ENCODE measurements around the gene ANAPC2.

DNA sequence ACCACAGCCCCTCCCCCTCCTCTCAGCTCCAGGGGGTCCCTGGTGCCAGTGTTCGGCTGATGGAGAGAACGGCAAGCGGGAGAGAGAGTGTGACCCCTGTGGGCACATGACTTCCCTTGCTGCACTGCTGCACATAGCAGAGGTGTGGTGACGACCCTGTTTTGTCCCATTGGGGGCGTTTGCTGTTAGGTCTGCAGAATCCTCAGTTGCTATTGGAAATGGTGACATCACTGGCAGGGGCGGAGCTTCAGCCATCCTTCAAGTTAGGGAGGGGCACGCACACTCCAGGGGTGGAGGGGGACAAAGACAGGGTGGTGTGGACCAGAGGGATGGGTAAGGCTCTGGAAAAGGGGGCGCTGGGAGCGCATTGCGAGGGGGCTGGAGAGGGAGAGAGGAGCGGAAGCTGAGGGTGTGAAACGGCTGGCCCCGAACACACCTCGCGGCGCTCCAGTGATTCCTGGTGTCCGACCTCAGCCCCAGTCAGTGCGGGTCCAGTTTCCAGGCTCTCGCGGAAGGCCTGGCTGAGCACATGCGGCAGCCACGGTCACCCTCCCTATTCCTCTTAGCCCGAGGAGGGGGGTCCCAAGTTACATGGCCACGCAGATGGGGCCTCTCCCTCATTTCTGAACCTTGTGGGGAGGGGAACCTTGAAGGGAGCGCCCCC, 50.2 kb downstream of the ANAPC2 start:
- TF ChIP-seq CTCF (IDR thresholded peaks at IDR 0.05; ENCODE audit: low read depth, low read length): no peak
- TF ChIP-seq EZH2phosphoT487 (IDR thresholded peaks at IDR 0.05; ENCODE audit: low read depth): no peak

All from OCI-LY3 (cell line).